Heart left ventricle (tissue), 16 donors: ENCODE results near the gene SETD3. TPM values are rescaled to one million over a fixed set of nuclear protein-coding genes. Genes with fewer than 3 reads are reported as not detected.

Experiments used
- ATAC-seq, 4 donors: fragments of 200-7000 bp; cut with Tn5 transposase; one replicate each; pipeline ENCODE4 v1.9.1; 2020 to 2022; ENCODE audit warnings: moderate library complexity in 4 of 4, mild to moderate bottlenecking in 3 of 4, moderate number of reproducible peaks in 1 of 4
- DNase-seq, 5 donors: peaks; one replicate each; pipeline ENCODE4 v3.0.0-alpha.2; 2020
- H3K27ac ChIP-seq, 12 donors: fragments of 200-600 bp; sonication (generic) in 4 of 12; one replicate each; pipeline versions ENCODE4 v1.5.0 to v1.8.0; 2016 to 2022; ENCODE audit warnings: mild to moderate bottlenecking in 2 of 12
- H3K27me3 ChIP-seq, 9 donors: fragments of 200-600 bp; sonication (generic) in 2 of 9; one replicate each; pipeline versions ENCODE4 v1.5.1 to v1.8.0; 2016 to 2022; ENCODE audit warnings: mild to moderate bottlenecking in 3 of 9
- H3K36me3 ChIP-seq, 9 donors: fragments of 200-600 bp; sonication (generic) in 2 of 9; one replicate each; pipeline versions ENCODE4 v1.5.0 to v1.8.0; 2018 to 2022; ENCODE audit warnings: mild to moderate bottlenecking in 2 of 9
- H3K4me1 ChIP-seq, 12 donors: fragments of 200-600 bp; sonication (generic) in 4 of 12; one replicate each; pipeline versions ENCODE4 v1.5.0 to v1.8.0; 2016 to 2022; ENCODE audit warnings: mild to moderate bottlenecking in 3 of 12
- H3K4me3 ChIP-seq, 12 donors: fragments of 200-600 bp; sonication (generic) in 4 of 12; one replicate each; pipeline versions ENCODE4 v1.5.0 to v1.8.0; 2017 to 2022; ENCODE audit warnings: mild to moderate bottlenecking in 9 of 12, moderate library complexity in 4 of 12
- H3K9me3 ChIP-seq, 12 donors: fragments of 200-600 bp; sonication (generic) in 4 of 12; one replicate each; pipeline versions ENCODE4 v1.5.0 to v1.8.0; 2016 to 2022; ENCODE audit warnings: mild to moderate bottlenecking in 1 of 12
- CTCF ChIP-seq, 12 donors: fragments of 200-600 bp; sonication (generic) in 4 of 12; IDR thresholded peaks; one replicate each; pipeline versions ENCODE4 v1.5.0 to v1.8.0; 2018 to 2022; ENCODE audit warnings: antibody characterized with exemption in 12 of 12, mild to moderate bottlenecking in 5 of 12
- POLR2A ChIP-seq, 2 donors: fragments of 450-650 bp; IDR thresholded peaks; one replicate each; pipeline ENCODE4 v1.6.1; 2017; ENCODE audit warnings: antibody characterized with exemption in 2 of 2, mild to moderate bottlenecking in 2 of 2, moderate library complexity in 2 of 2
- WGBS, 4 donors: extraction: QIAGEN DNeasy Blood & Tissue Kit in 2 of 4; methylation state at CpG; one replicate each; pipeline versions ENCODE4 v1.1.5 to v1.1.7; 2013 to 2018; 5-methylcytosine and 5-hydroxymethylcytosine counted together
- intact Hi-C, 10 donors: fragments of 100-400 bp; cut with DNase I; formaldehyde crosslinking; loops; one replicate each; pipeline versions ENCODE4 v1.11.1 to v1.14.2; 2022
- polyA plus RNA-seq, 2 donors: library from polyadenylated mRNA; stranded (reverse); fragments of 200-250 nt; gene quantifications; one replicate each; pipeline ENCODE4 v1.2.3, GENCODE V29; 2013
- total RNA-seq, 9 donors: library from RNA; depleted of rRNA in 2 of 9; stranded (reverse); fragments of >200 nt in 2 of 9; fragmentation: NEBNext Ultra II Directional in 3 of 9; extraction: Animal tissue kit (Norgen Biotek cat#: 25700) in 3 of 9; gene quantifications; one replicate each; pipeline versions ENCODE4 v1.1.0 to v1.2.4, GENCODE V29; 2016 to 2023
- donor health status: ischemic (EF 13 %, LVEDD 7.1; RV severe dilation, severe dysfunction).
- donor health status: healthy with polysubstance abuse.
- donor health status: DM: no; HTN: yes; CAD: no.
- donor health status: DM: no; HTN: no; CAD: no.
- donor health status: ischemic (EF 25% LVEDD 6.9; RV normal size, moderate dysfunction).
- donor health status: ischemic (EF 25% LVEDD 5.7; RV mildly dilated, moderate dysfunction).
- donor health status: healthy.
- donor health status: DM: yes; HTN: yes; CAD: no.
- donor health status: ischemic (EF 35%, LVEDD 5.7; RV mildly dilated, moderate dysfunction).
- donor health status: nonischemic (EF 11% LVEDD 7.7; RV severe dilation, severe dysfunction).
- donor health status: DM: yes; HTN: yes; CAD: no.
- donor health status: PGD.
- donor health status: ischemic (EF 29% LVEDD 5.4; RV normal size, mild dysfunction).
- donor health status: nonischemic (EF 23%, LVEDD 6.1; RV moderate dilation, normal function).

The SETD3 gene
- total and polyA plus RNA-seq, 11 donors, result 49.7 to 130 (median 92.6) TPM

GRCh38 chr14:99363616-99364290 is 116.9 kb downstream of the SETD3 start:
- Histone ChIP-seq H3K4me1 (no peaks in the 10 kb centered on the region), H3K27me3 (no peaks in the 10 kb centered on the region), H3K27ac (no peak overlapping the region), H3K36me3 (no peaks in the 10 kb centered on the region), H3K4me3 (no peak overlapping the region), H3K9me3 (no peaks in the 10 kb centered on the region)
- no peak for TF ChIP-seq POLR2A (IDR thresholded peaks at IDR 0.05)
- no peak for TF ChIP-seq CTCF (IDR thresholded peaks at IDR 0.05)
- 76 to 81% (median 77%) methylated on average over 11 to 16 of the region's 16 CpGs for WGBS, 4 donors
- ATAC-seq, result no peak
- DNase-seq, result no peak
- intact Hi-C loops, result no loop called here

GRCh38 chr14:99363051-99363450 is 117.6 kb downstream of the SETD3 start:
- H3K4me3 ChIP-seq, result no peak overlapping the region
- TF ChIP-seq CTCF (IDR thresholded peaks at IDR 0.05) (no peak), POLR2A (IDR thresholded peaks at IDR 0.05) (no peak)
- H3K36me3 ChIP-seq, result no peaks in the 10 kb centered on the region
- DNase-seq (no peak), ATAC-seq (no peak)
- 90 to 94% (median 92%) methylated on average over 12 of the region's 12 CpGs for WGBS, 4 donors
- no peaks in the 10 kb centered on the region for H3K9me3 ChIP-seq
- intact Hi-C loops, result no loop called here
- H3K27ac ChIP-seq, result no peak overlapping the region
- no peaks in the 10 kb centered on the region for H3K4me1 ChIP-seq
- peaks cover 0 to 5% (median 0%) of the 10 kb centered on the region in 9 donors for H3K27me3 ChIP-seq

GRCh38 chr14:99361596-99362215 is 119.0 kb downstream of the SETD3 start:
- H3K4me1 ChIP-seq, result no peaks in the 10 kb centered on the region
- no peak for TF ChIP-seq CTCF (IDR thresholded peaks at IDR 0.05)
- TF ChIP-seq POLR2A (IDR thresholded peaks at IDR 0.05), result no peak
- no peaks in the 10 kb centered on the region for H3K9me3 ChIP-seq
- peaks cover 0 to 6% (median 0%) of the 10 kb centered on the region in 9 donors for H3K27me3 ChIP-seq
- no peak overlapping the region for H3K4me3 ChIP-seq
- DNase-seq, result no peak
- ATAC-seq, result no peak
- H3K27ac ChIP-seq, result no peak overlapping the region
- no peaks in the 10 kb centered on the region for H3K36me3 ChIP-seq
- WGBS, 4 donors, result 91 to 96% (median 93%) methylated on average over 16 to 21 of the region's 21 CpGs
- intact Hi-C loops, result no loop called here

DNA sequence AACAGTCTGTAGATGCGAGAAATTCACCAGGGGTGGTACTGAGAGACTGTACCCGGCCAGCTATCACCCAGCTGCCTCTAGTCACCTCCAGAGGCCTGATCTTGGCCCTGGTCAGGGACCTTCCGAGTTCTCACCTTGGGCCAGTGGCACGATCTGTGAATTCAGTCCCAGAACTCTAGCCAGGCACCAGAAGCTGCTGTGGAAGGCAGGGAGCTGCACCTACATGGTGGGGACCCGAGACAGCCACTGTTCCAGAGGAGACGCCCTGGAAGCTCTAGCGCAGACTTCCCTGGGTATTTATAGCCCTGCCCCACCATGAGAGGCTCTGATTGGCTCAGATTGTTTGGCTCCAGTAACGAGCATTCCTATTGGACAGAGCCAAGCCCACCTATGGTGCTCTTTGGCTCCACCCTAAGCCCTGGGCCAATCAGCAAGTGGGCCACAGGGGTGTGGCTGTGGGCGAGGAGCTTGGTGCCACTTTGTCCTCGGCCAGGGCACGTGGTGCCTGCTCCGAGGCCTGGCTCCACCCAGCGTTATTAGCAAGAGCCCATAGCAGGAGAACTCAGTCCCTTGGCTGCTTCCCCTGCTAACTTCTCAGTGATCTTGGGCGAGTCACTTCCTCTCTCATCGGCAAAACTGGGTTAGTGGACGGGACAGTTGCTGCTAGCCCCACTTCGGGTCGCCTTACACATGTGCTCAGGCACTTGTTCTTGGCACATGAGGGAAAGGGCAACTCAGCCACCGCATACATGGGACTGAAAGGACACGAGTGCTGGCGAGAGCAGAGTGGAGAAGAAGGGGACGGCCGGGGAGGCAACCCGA is 119.7 kb downstream of the SETD3 start:
- Histone ChIP-seq H3K27me3 (peaks cover 0 to 6% (median 0%) of the 10 kb centered on the region in 9 donors), H3K9me3 (no peaks in the 10 kb centered on the region), H3K4me3 (no peak overlapping the region), H3K4me1 (no peaks in the 10 kb centered on the region), H3K27ac (no peak overlapping the region), H3K36me3 (no peaks in the 10 kb centered on the region)
- ATAC-seq, result no peak
- DNase-seq, result no peak
- 78 to 92% (median 90%) methylated on average over 16 to 24 of the region's 24 CpGs for WGBS, 4 donors
- intact Hi-C loops, result no loop called here
- TF ChIP-seq POLR2A (IDR thresholded peaks at IDR 0.05), result no peak
- TF ChIP-seq CTCF (IDR thresholded peaks at IDR 0.05), result no peak
